GM12872 (cell line): Measurements from ENCODE around the gene AKAP10.

Source experiments
- CTCF ChIP-seq: IDR thresholded peaks from 3 replicates; pipeline ENCODE4 v1.5.1; 2011; ENCODE audit warnings: low read depth, mild to moderate bottlenecking, low read length, moderate library complexity; ENCODE audit not compliant: insufficient read depth

Gene AKAP10

GRCh38 chr17:19977293-19978208, at the start of gene AKAP10:
TSS of gene AKAP10 (minus strand) at chr17:19977828. CDS start at chr17:19977679, 149 bp downstream.
- TF ChIP-seq CTCF: no peak

DNA sequence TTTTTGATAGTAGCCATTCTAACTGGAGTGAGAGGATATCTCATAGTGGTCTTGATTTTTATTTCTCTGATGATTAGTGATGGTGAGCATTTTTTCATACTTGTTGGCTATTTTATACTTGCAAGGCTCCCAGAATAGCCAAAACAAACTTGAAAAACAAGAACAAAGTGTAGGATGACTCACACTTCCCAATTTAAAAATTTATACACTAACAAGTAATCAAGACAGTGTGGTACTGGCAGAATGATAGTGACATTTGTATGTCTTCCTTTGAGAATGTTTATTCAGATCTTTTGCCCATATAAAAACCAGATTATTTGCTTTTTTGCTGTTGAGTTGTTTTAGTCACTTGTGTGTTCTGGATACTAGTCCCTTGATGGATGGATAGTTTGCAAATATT, 49.3 kb upstream of the AKAP10 start:
- TF ChIP-seq CTCF: no peak

DNA sequence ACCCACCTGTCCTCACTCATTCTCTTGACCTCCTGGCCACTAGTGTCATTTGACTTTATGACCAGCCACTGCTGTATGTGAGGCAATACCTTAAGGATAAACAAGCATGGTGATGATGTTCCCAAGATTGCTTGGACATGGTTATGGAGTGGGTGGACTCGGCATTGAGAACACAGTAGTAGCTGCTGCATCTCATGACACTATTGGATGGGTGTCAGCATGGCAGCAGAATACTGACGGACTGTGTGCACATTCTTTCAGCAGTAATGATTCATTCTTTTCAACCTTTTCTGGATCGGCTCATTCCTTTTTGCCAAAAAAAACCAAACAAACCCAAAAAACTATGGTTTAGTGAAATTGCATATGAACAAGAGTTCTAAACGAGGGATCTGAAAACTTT, 45.1 kb upstream of the AKAP10 start:
- no peak for TF ChIP-seq CTCF

DNA sequence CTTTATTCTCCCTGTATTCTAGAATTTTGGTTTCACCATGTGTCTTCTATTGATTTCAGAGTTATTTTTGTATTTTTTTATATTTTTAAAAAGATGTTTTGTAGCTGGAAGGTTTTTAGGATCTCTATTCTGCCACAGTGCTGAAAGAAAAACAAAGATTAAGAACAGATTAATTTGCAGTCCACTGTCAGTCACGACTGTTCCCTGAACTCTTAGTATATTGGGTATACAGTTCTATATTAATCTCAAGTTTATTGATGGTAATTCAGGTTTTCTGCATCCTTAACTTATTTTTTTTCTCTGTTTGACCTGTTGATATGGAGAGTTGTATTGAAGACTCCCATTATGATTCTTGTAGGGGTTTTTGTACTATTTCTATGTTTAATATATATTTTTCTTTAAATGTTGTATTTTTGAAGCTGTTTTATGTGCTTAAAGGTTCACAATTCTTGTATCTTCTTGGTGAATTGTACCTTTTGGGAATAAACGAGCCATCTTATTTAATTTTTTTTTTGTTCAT, 34.4 kb upstream of the AKAP10 start:
- no peak for TF ChIP-seq CTCF

DNA sequence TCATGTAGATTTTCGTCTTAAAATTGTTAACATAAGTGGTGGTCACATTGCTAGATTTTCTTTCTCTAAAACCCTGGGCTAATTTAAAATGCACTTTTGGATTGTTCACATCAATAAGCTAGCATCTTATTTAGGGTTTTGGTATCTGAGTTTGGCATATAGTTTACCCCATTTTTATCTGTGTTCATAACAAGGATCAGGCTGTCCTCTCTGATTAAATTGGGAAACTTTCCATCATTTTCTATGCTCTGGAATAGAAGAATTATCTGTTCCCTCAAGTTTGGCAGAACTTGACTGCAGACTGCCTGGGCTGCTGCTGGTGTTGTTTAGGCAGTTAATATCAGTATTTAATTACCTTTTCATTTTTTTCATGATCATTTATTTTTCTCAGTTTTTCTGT, 33.3 kb upstream of the AKAP10 start:
- TF ChIP-seq CTCF: no peak

DNA sequence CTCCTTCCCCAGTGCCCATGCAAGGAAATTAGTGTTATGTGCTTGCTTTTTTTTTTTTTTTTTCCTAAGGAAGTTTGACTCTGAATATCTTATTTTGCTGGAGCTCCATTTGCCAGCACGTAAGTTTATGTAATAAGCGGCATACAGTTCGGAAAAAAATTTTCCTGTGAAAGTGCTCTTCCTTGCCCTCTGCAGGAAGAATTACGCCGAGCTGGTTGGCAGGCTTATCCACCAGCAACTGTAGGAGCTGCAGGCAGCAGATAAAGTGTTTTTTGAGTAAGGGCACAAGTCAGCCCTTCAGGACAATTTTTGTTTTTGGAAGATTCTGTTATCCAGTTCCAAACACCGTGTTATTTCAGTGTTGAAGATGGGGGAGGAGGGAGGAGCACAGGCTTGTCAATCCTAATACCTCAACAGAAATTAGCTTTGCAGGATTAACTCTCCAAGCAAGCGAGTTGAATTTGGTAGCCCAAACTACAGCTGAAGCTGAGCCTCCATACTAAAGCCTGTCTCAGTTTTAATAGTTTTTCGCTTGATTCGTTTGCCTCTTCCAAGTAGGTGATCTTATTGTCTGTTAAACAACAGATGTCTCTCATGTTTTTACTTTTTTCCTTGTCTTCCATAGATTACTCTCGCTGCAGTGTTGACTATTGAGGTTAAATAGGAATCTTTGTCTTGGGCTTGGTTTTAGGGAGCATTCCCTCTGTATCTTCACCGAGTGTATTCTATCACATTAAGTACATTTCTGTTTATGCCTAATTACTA, 32.7 kb upstream of the AKAP10 start:
- TF ChIP-seq CTCF: peak; percentile 24; the same call in 2 of the 3 replicates
